Thoracic aorta (tissue), 2 donors: ENCODE results near the gene CYTH1. TPM values are rescaled to one million over a fixed set of nuclear protein-coding genes. Genes with fewer than 3 reads are reported as not detected.

Source experiments
- ATAC-seq: fragments of 150-250 bp; one replicate; pipeline ENCODE4 v1.8.0; 2017; ENCODE audit warnings: low read depth; ENCODE audit not compliant: insufficient number of reproducible peaks, low FRiP score
- DNase-seq: peaks from one replicate; pipeline ENCODE4 v3.0.0-alpha.2; 2020; ENCODE audit warnings: low spot score
- H3K27ac ChIP-seq, 2 donors: fragments of 200-600 bp; sonication (generic); 1 replicate in 1 of 2; 2 replicates in 1 of 2; pipeline ENCODE4 v1.5.1; 2016; ENCODE audit warnings: mild to moderate bottlenecking in 2 of 2, moderate library complexity in 2 of 2
- H3K27me3 ChIP-seq: fragments of 200-600 bp; sonication (generic); replicated peaks from 2 replicates; pipeline ENCODE4 v1.6.0; 2016; ENCODE audit warnings: mild to moderate bottlenecking; ENCODE audit not compliant: insufficient read depth
- H3K36me3 ChIP-seq: fragments of 200-600 bp; sonication (generic); one replicate; pipeline ENCODE4 v1.5.1; 2016
- H3K4me1 ChIP-seq, 2 donors: fragments of 200-600 bp; sonication (generic); 1 replicate in 1 of 2; 2 replicates in 1 of 2; pipeline versions ENCODE4 v1.5.1 to v1.6.0; 2016; ENCODE audit warnings: low read depth in 2 of 2, mild to moderate bottlenecking in 1 of 2; ENCODE audit not compliant: control insufficient read depth in 1 of 2
- H3K4me3 ChIP-seq: fragments of 200-600 bp; sonication (generic); 2 replicates; pipeline ENCODE4 v1.5.1; 2016; ENCODE audit warnings: mild to moderate bottlenecking
- H3K9me3 ChIP-seq: fragments of 200-600 bp; sonication (generic); 2 replicates; pipeline ENCODE4 v1.5.1; 2016
- total RNA-seq, 2 donors: library from RNA; depleted of rRNA; stranded (reverse); fragments of >200 nt; gene quantifications; one replicate each; pipeline versions ENCODE4 v1.1.0 to v1.2.3, GENCODE V29; 2016
- TF ChIP-seq, protein P1 (sequence below): fragments of 200-600 bp; sonication (generic); IDR thresholded peaks from one replicate; pipeline ENCODE4 v1.5.1; 2019; ENCODE audit warnings: antibody characterized with exemption

CYTH1 gene
- total RNA-seq, 2 donors from 2014 or later = 79.2 to 79.4 TPM

DNA sequence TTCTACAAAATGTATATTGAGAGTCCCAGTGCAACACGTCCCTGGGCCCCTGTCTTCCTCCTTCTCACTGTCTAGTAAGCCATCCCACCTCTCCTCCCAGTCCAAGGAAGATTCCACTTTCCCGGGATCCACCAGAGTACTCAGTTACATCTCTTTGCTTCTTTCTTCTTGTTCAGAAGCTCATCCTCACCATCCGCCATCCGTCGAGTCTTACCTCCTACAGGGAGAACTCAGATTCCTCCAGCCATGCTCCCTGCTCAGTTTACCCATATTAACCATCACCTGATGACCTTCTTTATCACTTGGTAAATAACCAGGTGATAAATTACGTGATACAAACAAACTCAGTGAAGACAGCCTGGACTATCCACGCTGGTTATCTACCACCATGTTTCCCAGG, 57.1 kb downstream of the CYTH1 start:
- H3K27ac ChIP-seq = no peak overlapping the region
- ATAC-seq = no peak
- TF ChIP-seq, protein P1, sequence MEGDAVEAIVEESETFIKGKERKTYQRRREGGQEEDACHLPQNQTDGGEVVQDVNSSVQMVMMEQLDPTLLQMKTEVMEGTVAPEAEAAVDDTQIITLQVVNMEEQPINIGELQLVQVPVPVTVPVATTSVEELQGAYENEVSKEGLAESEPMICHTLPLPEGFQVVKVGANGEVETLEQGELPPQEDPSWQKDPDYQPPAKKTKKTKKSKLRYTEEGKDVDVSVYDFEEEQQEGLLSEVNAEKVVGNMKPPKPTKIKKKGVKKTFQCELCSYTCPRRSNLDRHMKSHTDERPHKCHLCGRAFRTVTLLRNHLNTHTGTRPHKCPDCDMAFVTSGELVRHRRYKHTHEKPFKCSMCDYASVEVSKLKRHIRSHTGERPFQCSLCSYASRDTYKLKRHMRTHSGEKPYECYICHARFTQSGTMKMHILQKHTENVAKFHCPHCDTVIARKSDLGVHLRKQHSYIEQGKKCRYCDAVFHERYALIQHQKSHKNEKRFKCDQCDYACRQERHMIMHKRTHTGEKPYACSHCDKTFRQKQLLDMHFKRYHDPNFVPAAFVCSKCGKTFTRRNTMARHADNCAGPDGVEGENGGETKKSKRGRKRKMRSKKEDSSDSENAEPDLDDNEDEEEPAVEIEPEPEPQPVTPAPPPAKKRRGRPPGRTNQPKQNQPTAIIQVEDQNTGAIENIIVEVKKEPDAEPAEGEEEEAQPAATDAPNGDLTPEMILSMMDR = no peak

DNA sequence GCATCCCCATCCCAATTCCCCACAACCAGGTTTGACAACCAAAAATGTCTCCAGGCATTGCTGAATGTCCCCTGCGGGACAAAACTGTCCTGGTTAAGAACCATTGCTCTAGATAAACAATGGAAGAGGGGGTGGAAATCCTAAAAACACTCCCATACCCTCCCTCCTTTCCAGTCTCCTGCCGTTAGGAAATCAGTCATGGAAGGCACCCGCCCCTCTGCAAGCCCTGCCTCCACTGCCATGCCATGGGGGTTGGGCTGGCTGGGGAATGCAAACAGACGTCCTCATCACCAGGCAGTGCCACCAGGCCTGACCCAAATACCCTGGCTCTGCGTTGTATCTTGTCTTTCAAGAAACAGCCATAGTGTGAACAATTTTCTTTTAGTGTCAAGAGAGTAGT, 57.5 kb downstream of the CYTH1 start:
- no peak overlapping the region for H3K27ac ChIP-seq
- no peak for ATAC-seq

More for the DNA sequence above, 57.1 kb downstream of the CYTH1 start:
- H3K36me3 ChIP-seq = no peaks in the 10 kb centered on the region
- no peaks in the 10 kb centered on the region for H3K27me3 ChIP-seq
- no peak overlapping the region for H3K4me3 ChIP-seq
- no peak for DNase-seq
- peaks cover 15 to 35% of the 10 kb centered on the region in 2 donors for H3K4me1 ChIP-seq
- H3K9me3 ChIP-seq = no peaks in the 10 kb centered on the region

DNA sequence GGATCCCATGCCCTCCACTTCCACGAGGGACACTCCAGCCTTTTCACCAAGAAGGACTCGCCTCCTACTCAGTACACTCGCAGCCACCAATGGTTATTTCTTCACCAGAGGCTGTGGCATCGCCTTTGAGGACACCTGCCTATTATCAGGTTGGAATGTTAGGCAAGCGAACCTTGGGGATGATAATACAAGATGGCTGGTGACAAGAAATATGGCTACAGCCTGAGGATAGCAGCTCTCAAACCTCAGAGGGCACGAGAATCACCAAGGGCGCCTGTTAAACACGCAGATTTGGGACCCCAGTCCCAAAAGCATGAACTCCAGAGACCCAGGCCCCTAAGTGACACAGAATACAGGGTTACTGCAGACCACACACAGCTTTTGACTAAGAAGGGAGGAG, 58.1 kb downstream of the CYTH1 start:
- H3K9me3 ChIP-seq = no peaks in the 10 kb centered on the region
- peaks cover 15 to 35% of the 10 kb centered on the region in 2 donors for H3K4me1 ChIP-seq
- H3K27ac ChIP-seq = no peak overlapping the region
- no peak overlapping the region for H3K4me3 ChIP-seq
- no peaks in the 10 kb centered on the region for H3K36me3 ChIP-seq
- no peak for DNase-seq
- no peak for ATAC-seq
- TF ChIP-seq, protein P1 = no peak
- H3K27me3 ChIP-seq = no peaks in the 10 kb centered on the region

More for the DNA sequence above, 57.5 kb downstream of the CYTH1 start:
- H3K9me3 ChIP-seq = no peaks in the 10 kb centered on the region
- peaks cover 15 to 35% of the 10 kb centered on the region in 2 donors for H3K4me1 ChIP-seq
- no peaks in the 10 kb centered on the region for H3K27me3 ChIP-seq
- no peak for DNase-seq
- H3K36me3 ChIP-seq = no peaks in the 10 kb centered on the region
- H3K4me3 ChIP-seq = no peak overlapping the region
- TF ChIP-seq, protein P1 = no peak

DNA sequence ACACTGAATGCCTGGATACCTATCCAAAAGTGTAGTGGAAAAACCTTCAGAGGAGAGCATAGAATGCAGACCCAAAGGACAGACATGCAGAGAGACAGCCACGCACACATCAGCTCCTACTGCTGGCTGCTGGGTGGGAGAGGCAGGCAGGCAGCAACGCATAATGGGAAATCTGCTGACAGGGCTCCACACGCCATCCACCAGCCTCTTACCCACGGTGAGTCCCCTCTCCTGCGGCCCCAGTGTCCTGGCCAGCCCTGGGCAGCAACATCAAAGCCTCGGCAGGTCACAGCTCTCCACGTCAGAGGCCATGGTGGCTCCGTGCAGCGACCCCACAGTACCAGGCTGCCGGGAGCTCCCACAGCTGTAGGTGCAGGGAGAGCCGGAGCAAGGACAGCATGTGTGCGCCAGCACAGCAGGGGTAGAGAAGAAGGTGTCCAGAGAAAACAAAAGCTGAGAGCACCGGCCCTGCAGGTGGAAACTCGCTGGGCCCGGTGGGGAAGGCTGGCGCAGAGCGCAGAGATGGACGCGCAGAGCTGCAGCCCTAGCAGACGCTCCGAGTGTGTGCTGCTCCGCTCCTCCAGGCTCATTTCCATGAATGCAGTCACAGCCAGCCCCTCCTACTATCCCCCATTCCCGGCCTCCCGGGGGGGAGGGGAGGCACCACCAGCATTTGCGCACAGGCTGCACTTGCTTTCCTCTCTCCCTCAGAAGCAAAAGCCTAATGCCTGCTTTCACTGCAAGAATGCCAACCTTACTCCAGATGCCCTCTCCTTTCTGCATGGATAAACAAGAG, 58.9 kb downstream of the CYTH1 start:
- ATAC-seq (no peak), DNase-seq (no peak)
- Histone ChIP-seq H3K9me3 (no peaks in the 10 kb centered on the region), H3K36me3 (no peaks in the 10 kb centered on the region), H3K27ac (no peak overlapping the region), H3K4me3 (peak overlapping the region; percentile 59), H3K4me1 (peaks cover 15 to 37% of the 10 kb centered on the region in 2 donors), H3K27me3 (no peaks in the 10 kb centered on the region)
- TF ChIP-seq, protein P1 = no peak

DNA sequence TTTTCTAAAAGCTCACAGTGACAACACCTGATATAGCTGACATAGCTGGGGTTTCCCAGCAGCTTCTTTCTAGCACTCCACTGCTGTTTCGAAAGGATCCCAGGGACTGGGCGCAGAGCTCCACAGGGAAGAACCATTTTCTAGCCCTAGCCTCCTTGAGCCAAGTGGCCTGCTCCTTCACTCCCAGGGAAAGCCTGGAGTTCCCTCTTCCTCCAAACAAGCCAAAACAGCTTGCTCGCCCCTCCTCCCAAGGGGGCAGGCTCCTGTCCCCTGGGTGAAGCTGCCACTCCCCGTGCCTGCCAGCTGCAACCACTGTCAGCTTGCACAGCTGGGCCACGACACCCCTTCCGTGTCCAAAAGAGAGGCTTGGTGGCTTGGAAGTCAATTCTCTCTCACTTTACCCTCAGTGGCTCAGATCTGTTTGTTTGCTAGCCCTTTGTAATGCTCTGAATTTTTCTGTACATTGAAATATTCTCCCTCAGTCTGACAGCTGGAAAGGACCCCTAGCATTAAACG, 59.8 kb downstream of the CYTH1 start:
- Histone ChIP-seq H3K27me3 (no peaks in the 10 kb centered on the region), H3K27ac (no peak overlapping the region), H3K36me3 (no peaks in the 10 kb centered on the region), H3K4me3 (no peak overlapping the region), H3K9me3 (no peaks in the 10 kb centered on the region), H3K4me1 (peaks cover 21 to 45% of the 10 kb centered on the region in 2 donors)
- no peak for ATAC-seq
- TF ChIP-seq, protein P1 = no peak
- no peak for DNase-seq
